ENCODE data around the gene ULK1.

Gene ULK1

GRCh38 chr12:131896811-131897270, 2.4 kb downstream of the ULK1 start:
- H3K4me3 ChIP-seq (ENCODE audit: low read depth, low read length) = peak overlapping the region; percentile 68
- no peak for TF ChIP-seq CTCF (IDR thresholded peaks at IDR 0.05; ENCODE audit: low read depth, low read length)

DNA sequence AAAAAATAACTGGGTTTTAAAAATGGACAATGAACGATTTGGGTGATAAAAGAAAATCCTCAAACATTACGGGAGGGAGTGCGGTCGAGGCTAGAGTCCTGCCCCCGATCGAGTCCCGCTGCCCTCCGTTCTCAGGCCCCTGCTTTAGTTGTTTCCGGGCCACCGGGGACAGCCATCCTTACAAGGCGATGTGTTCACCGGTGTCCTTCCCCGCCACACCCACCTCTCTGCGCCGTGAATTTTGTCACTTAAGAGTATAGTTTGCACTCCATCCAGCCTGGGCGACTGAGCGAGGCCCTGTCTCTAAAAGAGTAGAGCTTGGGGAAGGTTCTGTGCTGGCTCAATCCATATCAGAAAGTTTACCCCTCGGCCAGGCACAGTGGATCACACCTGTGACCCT, 2.9 kb downstream of the ULK1 start:
- no peak for TF ChIP-seq CTCF (IDR thresholded peaks at IDR 0.05; ENCODE audit: low read depth, low read length)
- H3K4me3 ChIP-seq (ENCODE audit: low read depth, low read length) = no peak overlapping the region

DNA sequence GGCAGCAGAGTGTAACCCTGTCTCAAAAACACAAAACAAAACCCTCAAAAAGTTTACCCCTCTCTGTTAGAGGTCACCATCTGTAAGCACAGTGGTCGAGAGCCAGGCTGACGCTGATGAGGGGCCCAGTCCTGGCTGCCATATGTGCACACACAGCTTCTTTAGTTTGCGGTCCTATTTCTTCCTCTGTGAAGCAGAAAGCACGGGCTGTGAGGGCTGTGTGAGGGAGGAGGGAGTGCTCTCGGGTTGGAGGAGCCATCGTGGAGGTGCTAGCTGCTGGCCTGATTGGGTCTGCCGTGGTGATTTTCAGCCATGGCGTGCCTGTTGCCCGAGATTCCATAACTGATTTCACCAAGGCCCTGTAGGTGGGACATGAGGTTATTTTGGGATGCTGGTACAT, 3.5 kb downstream of the ULK1 start:
- no peak for TF ChIP-seq CTCF (IDR thresholded peaks at IDR 0.05; ENCODE audit: low read depth, low read length)
- no peak overlapping the region for H3K4me3 ChIP-seq (ENCODE audit: low read depth, low read length)

- TF ChIP-seq CTCF (IDR thresholded peaks at IDR 0.05; ENCODE audit: low read depth, low read length) = no peak
- no peak overlapping the region for H3K4me3 ChIP-seq (ENCODE audit: low read depth, low read length)
Observed at GRCh38 chr12:131900397-131900796, 6.0 kb downstream of the ULK1 start.

- TF ChIP-seq CTCF (IDR thresholded peaks at IDR 0.05; ENCODE audit: low read depth, low read length) = no peak
- no peak overlapping the region for H3K4me3 ChIP-seq (ENCODE audit: low read depth, low read length)
Observed at GRCh38 chr12:131901431-131902331, 7.3 kb downstream of the ULK1 start.

DNA sequence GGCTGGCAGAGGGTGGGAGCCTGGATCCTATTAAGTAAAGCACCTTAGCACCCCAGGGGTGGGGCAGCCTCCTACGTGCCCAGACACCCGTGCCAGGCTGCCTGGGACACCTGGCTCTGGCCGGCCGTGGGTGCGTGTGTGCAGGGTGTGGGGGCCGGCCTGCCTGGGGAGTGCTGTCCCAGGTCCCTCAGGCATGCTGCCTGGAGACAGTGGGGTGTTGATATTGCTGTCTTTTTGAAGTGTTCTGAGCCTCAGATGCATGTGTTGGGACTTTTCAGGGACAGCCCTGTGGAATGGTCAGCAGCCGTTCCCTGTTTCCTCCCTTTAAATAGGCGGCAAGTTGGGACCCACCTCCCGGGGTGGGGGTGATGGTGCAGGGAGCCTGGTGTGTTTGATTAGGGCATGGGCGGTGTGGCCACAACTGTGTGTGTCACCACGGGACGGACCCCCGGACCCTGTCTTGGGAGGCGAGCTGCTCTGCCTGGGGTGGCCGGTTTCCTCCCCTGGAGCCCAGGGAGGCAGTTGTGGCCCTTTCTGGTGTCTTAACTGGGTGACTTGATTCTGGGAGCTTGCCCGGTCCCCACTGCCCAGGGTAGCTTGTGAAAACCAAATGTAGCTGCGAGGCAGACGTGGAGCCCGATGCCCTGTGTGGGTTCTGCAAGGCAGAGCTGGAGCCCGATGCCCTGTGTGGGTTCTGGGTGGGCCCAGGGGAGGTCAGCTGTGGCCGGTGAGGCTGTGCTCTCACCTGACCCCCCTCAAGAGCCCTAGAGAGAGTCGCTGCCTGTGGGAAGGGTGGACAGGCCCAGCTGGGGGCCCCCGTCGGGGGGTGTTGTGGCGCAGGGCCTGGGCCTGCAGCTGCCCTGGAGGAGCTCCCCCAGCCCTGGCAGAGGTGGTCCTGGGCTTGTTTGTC, 8.2 kb downstream of the ULK1 start:
- H3K4me3 ChIP-seq (ENCODE audit: low read depth, low read length) = no peak overlapping the region
- TF ChIP-seq CTCF (IDR thresholded peaks at IDR 0.05; ENCODE audit: low read depth, low read length) = no peak

All from WI38 (cell line).